ENCODE data around the gene STK17B.

The STK17B gene

GRCh38 chr2:196128749-196129148, 42.6 kb downstream of the STK17B start:
- Histone ChIP-seq H3K27me3 (ENCODE audit: insufficient read depth, low read length) (no peaks in the 10 kb centered on the region), H3K9me3 (ENCODE audit: insufficient read depth, low read depth, low read length) (peaks cover 57% of the 10 kb centered on the region), H3K36me3 (ENCODE audit: insufficient read depth, low read depth, low read length) (peaks cover 7% of the 10 kb centered on the region), H3K27ac (ENCODE audit: low read length) (no peak overlapping the region), H3K4me3 (ENCODE audit: low read length) (no peak overlapping the region), H3K4me1 (ENCODE audit: insufficient read depth, low read length) (peaks cover 5% of the 10 kb centered on the region), H3K9ac (ENCODE audit: low read depth, low read length) (no peak overlapping the region)

DNA sequence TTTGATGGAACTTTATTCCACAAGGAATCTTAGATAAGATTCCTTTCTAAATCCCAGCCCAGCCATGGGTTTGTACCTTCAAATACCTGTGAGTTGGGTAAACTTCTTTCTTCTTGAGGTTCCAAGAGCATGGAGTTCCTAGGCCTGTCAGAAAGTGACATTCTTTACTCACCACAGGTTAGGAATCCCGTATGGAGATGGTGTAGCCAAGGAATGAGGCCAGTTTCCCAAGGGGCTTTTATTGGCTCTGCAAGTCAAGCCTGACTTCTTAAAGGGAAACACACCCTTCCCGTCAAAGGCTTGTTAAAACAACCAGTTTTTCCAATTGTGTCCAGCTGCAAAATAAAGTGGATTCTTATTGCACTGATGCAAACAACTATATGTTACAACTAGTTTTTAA, 45.8 kb downstream of the STK17B start:
- H3K9me3 ChIP-seq (ENCODE audit: insufficient read depth, low read depth, low read length): peaks cover 30% of the 10 kb centered on the region
- no peak overlapping the region for H3K9ac ChIP-seq (ENCODE audit: low read depth, low read length)
- H3K4me3 ChIP-seq (ENCODE audit: low read length): no peak overlapping the region
- peaks cover 1% of the 10 kb centered on the region for H3K36me3 ChIP-seq (ENCODE audit: insufficient read depth, low read depth, low read length)
- H3K4me1 ChIP-seq (ENCODE audit: insufficient read depth, low read length): peaks cover 8% of the 10 kb centered on the region
- H3K27me3 ChIP-seq (ENCODE audit: insufficient read depth, low read length): no peaks in the 10 kb centered on the region
- no peak overlapping the region for H3K27ac ChIP-seq (ENCODE audit: low read length)

DNA sequence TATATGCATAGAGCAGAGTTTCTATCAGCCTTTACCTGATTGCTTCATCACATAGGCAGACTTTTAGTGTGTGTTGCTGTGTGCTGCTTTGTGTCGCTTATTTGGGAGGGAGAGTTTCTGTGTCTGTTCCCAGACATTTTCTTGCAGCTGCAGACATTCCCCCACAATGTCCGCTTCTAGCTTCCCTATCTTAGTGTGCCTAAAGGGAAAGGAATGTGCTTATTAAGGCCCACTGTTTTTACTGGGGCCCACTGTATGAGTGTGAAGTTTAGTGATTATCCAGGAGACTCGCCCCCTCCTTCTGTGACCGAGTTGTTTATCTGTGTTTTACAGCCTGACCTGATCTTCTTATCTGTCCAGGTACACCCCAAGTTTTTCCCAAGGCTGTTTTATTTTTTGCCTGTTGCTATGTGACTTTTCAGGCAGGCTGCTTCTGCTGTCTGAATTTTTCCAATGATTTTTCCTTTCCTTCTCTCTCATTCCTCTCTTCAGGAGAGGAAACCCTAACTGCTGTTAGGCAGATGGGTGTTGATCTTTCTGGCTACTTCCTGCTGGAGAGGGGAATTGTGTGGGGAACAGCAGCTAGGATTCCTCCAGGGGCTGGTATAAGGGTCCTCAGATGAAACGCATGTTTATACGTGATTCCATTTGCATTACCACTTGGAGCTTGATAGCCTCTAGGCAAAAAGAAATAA, 47.6 kb downstream of the STK17B start:
- H3K36me3 ChIP-seq (ENCODE audit: insufficient read depth, low read depth, low read length): no peaks in the 10 kb centered on the region
- H3K27me3 ChIP-seq (ENCODE audit: insufficient read depth, low read length): no peaks in the 10 kb centered on the region
- no peak overlapping the region for H3K4me3 ChIP-seq (ENCODE audit: low read length)
- H3K9ac ChIP-seq (ENCODE audit: low read depth, low read length): no peak overlapping the region
- no peak overlapping the region for H3K27ac ChIP-seq (ENCODE audit: low read length)
- peaks cover 15% of the 10 kb centered on the region for H3K9me3 ChIP-seq (ENCODE audit: insufficient read depth, low read depth, low read length)
- H3K4me1 ChIP-seq (ENCODE audit: insufficient read depth, low read length): peaks cover 8% of the 10 kb centered on the region

DNA sequence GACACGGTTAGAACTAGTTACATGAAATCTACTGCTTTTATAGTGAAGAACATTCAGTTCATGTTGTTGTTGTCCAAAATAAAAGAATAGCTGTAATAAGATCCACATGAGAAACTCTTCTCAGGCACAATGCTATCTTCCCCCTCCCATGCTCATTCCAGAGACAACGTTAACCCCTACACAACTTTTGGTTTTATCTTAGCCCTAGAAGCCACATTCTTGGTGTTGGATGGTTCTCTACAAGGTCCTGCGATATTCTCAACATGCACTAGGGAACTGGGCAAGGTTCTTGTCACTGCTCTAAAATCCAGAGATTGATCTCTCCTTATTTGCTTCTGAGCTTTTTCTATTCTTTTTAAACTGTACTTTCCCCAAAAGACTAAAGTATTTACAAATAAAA, 51.5 kb downstream of the STK17B start:
- Histone ChIP-seq H3K4me3 (ENCODE audit: low read length) (no peak overlapping the region), H3K9me3 (ENCODE audit: insufficient read depth, low read depth, low read length) (no peaks in the 10 kb centered on the region), H3K27me3 (ENCODE audit: insufficient read depth, low read length) (no peaks in the 10 kb centered on the region), H3K27ac (ENCODE audit: low read length) (no peak overlapping the region), H3K9ac (ENCODE audit: low read depth, low read length) (no peak overlapping the region), H3K36me3 (ENCODE audit: insufficient read depth, low read depth, low read length) (no peaks in the 10 kb centered on the region), H3K4me1 (ENCODE audit: insufficient read depth, low read length) (peaks cover 8% of the 10 kb centered on the region)

GRCh38 chr2:196117214-196117705, 54.1 kb downstream of the STK17B start:
- no peak overlapping the region for H3K27ac ChIP-seq (ENCODE audit: low read length)

GRCh38 chr2:196113061-196113974, 58.1 kb downstream of the STK17B start:
- Histone ChIP-seq H3K4me1 (ENCODE audit: insufficient read depth, low read length) (peaks cover 25% of the 10 kb centered on the region), H3K9ac (ENCODE audit: low read depth, low read length) (peak overlapping the region; percentile 61), H3K4me3 (ENCODE audit: low read length) (peak overlapping the region; percentile 43; the same call in 1 of the 2 replicates), H3K36me3 (ENCODE audit: insufficient read depth, low read depth, low read length) (no peaks in the 10 kb centered on the region), H3K27ac (ENCODE audit: low read length) (peak overlapping the region; percentile 68), H3K9me3 (ENCODE audit: insufficient read depth, low read depth, low read length) (no peaks in the 10 kb centered on the region), H3K27me3 (ENCODE audit: insufficient read depth, low read length) (no peaks in the 10 kb centered on the region)

More at GRCh38 chr2:196117214-196117705, 54.1 kb downstream of the STK17B start:
- Histone ChIP-seq H3K4me1 (ENCODE audit: insufficient read depth, low read length) (peaks cover 17% of the 10 kb centered on the region; the same call in 1 of the 2 replicates), H3K9ac (ENCODE audit: low read depth, low read length) (no peak overlapping the region), H3K4me3 (ENCODE audit: low read length) (no peak overlapping the region), H3K9me3 (ENCODE audit: insufficient read depth, low read depth, low read length) (no peaks in the 10 kb centered on the region), H3K27me3 (ENCODE audit: insufficient read depth, low read length) (no peaks in the 10 kb centered on the region), H3K36me3 (ENCODE audit: insufficient read depth, low read depth, low read length) (no peaks in the 10 kb centered on the region)

- H3K36me3 ChIP-seq (ENCODE audit: insufficient read depth, low read depth, low read length): no peaks in the 10 kb centered on the region
- H3K27me3 ChIP-seq (ENCODE audit: insufficient read depth, low read length): no peaks in the 10 kb centered on the region
- peaks cover 25% of the 10 kb centered on the region for H3K4me1 ChIP-seq (ENCODE audit: insufficient read depth, low read length)
- no peaks in the 10 kb centered on the region for H3K9me3 ChIP-seq (ENCODE audit: insufficient read depth, low read depth, low read length)
- H3K27ac ChIP-seq (ENCODE audit: low read length): peak overlapping the region; percentile 43
- peak overlapping the region; percentile 43; the same call in 1 of the 2 replicates for H3K4me3 ChIP-seq (ENCODE audit: low read length)
- H3K9ac ChIP-seq (ENCODE audit: low read depth, low read length): peak overlapping the region; percentile 61; the same call in 1 of the 2 replicates
Observed at GRCh38 chr2:196112418-196113034, 58.9 kb downstream of the STK17B start.

- Histone ChIP-seq H3K4me1 (ENCODE audit: insufficient read depth, low read length) (peaks cover 19% of the 10 kb centered on the region), H3K9me3 (ENCODE audit: insufficient read depth, low read depth, low read length) (no peaks in the 10 kb centered on the region), H3K36me3 (ENCODE audit: insufficient read depth, low read depth, low read length) (no peaks in the 10 kb centered on the region), H3K27me3 (ENCODE audit: insufficient read depth, low read length) (no peaks in the 10 kb centered on the region), H3K9ac (ENCODE audit: low read depth, low read length) (no peak overlapping the region), H3K4me3 (ENCODE audit: low read length) (no peak overlapping the region), H3K27ac (ENCODE audit: low read length) (no peak overlapping the region)
Observed at GRCh38 chr2:196108604-196109003, 62.8 kb downstream of the STK17B start.

- Histone ChIP-seq H3K9ac (ENCODE audit: low read depth, low read length) (no peak overlapping the region), H3K4me3 (ENCODE audit: low read length) (no peak overlapping the region), H3K27me3 (ENCODE audit: insufficient read depth, low read length) (no peaks in the 10 kb centered on the region), H3K27ac (ENCODE audit: low read length) (no peak overlapping the region), H3K4me1 (ENCODE audit: insufficient read depth, low read length) (peaks cover 16% of the 10 kb centered on the region), H3K36me3 (ENCODE audit: insufficient read depth, low read depth, low read length) (no peaks in the 10 kb centered on the region), H3K9me3 (ENCODE audit: insufficient read depth, low read depth, low read length) (no peaks in the 10 kb centered on the region)
Observed at GRCh38 chr2:196105951-196106350, 65.4 kb downstream of the STK17B start.

DNA sequence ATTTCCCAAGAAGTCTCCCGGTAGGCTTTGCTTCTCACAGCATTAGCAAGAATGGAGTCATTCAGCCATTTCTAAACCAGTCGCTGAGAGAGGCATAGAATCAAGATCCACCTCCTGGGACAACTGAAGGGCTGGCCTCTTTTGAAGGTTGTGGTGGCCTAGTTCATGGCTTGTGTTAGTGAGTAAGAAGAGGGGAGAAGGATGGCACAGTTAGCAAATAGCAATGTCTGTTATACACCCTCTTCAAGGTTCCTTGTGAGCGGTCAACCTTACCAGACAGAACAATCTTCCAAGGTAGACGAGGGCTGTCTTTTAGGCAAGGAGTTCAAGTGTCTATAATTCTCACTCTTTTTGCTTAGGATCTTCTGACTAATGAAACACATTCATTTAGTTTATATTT, 67.3 kb downstream of the STK17B start:
- Histone ChIP-seq H3K9me3 (ENCODE audit: insufficient read depth, low read depth, low read length) (no peaks in the 10 kb centered on the region), H3K9ac (ENCODE audit: low read depth, low read length) (no peak overlapping the region), H3K27ac (ENCODE audit: low read length) (no peak overlapping the region), H3K36me3 (ENCODE audit: insufficient read depth, low read depth, low read length) (no peaks in the 10 kb centered on the region), H3K4me1 (ENCODE audit: insufficient read depth, low read length) (peaks cover 18% of the 10 kb centered on the region), H3K27me3 (ENCODE audit: insufficient read depth, low read length) (no peaks in the 10 kb centered on the region), H3K4me3 (ENCODE audit: low read length) (no peak overlapping the region)

GRCh38 chr2:196103626-196104025, 67.8 kb downstream of the STK17B start:
- Histone ChIP-seq H3K4me3 (ENCODE audit: low read length) (no peak overlapping the region), H3K27ac (ENCODE audit: low read length) (no peak overlapping the region), H3K27me3 (ENCODE audit: insufficient read depth, low read length) (no peaks in the 10 kb centered on the region), H3K4me1 (ENCODE audit: insufficient read depth, low read length) (peaks cover 18% of the 10 kb centered on the region), H3K9ac (ENCODE audit: low read depth, low read length) (no peak overlapping the region), H3K9me3 (ENCODE audit: insufficient read depth, low read depth, low read length) (no peaks in the 10 kb centered on the region), H3K36me3 (ENCODE audit: insufficient read depth, low read depth, low read length) (no peaks in the 10 kb centered on the region)
